ENCODE data around the gene C1orf35.

Gene C1orf35

DNA sequence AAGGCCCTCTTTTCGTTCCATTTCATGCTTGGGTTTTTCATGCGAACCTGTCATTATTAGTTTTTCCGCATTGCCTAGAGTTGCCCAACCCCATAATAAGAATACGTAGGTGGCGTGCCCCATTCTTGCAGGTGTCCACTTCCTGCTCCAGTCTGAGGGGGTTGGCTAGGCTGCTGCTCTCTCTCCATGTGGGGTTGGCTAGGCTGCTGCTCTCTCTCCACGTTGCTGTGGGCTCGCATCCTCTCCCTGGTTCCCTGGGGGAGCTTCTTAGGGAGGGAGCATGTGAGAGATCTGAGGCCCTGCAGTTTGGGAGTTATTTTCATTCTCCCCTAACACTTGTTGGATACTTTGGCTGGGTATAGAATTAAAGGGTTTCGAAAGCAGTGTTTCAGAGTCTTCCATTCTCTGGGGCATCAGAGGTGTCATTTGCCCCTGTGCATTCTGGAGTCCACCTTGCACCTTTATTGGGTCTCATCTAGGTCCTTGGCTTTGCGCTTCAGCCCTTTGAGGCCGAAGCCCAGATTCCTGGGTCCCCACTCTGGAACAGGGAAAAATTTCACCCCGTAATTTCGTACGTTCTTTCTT, 8.6 kb downstream of the C1orf35 start:
- 87 to 90% methylated on average over 13 of the region's 13 CpGs for WGBS, 2 experiments
- Histone ChIP-seq H3K9me3 (ENCODE audit: control insufficient read depth, low read length) (no peaks in the 10 kb centered on the region), H3K4me1 (ENCODE audit: control insufficient read depth, insufficient read depth, low read length) (no peaks in the 10 kb centered on the region), H3K4me3 (ENCODE audit: insufficient read depth, low read depth, low read length) (no peak overlapping the region), H3K27me3 (ENCODE audit: control insufficient read depth, insufficient read depth, low read length, poor library complexity, severe bottlenecking) (no peaks in the 10 kb centered on the region), H3K27ac (ENCODE audit: insufficient read depth, low read depth, low read length, poor library complexity, severe bottlenecking) (no peak overlapping the region), H3K36me3 (ENCODE audit: control insufficient read depth, insufficient read depth, low read length) (peaks cover 24% of the 10 kb centered on the region)

DNA sequence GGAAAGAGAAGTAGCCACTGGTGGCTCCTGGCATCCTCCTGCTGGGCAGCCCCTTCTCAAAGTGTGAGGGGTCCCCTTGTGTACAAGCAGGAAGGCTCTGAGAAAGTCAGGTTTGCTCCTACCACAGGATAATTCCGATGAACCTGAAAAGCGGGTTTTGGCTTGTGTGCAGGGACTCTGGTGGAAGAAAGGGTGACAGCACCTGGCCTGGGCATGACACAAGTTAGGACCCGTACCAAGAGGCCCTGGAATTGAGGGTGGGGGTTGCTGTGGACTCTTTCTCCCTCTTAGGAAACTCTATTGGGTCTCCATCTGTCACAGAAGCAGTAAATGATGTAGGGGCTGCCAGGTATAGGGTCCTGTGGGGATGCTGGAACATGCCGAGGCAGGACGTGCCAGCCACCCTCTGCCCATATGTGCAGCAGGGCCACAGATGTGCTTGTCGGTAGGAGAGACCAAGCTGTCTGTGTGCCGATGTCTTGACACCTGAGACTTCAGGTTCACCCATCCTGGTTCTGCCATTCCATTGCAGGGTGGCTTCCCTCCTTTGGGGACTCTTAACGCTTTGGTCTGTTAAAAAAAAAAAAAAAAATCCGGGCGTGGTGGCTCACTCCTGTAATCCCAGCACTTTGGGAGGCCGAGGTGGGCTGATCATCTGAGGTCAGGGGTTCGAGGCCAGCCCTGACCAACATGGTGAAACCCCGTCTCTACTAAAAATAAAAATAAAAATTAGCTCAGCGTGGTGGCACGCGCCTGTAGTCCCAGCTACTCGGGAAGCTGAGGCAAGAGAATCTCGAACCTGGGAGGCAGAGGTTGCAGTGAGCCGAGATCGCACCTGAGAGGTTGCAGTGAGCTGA, 9.8 kb downstream of the C1orf35 start:
- Histone ChIP-seq H3K36me3 (ENCODE audit: control insufficient read depth, insufficient read depth, low read length) (peaks cover 14% of the 10 kb centered on the region), H3K27me3 (ENCODE audit: control insufficient read depth, insufficient read depth, low read length, poor library complexity, severe bottlenecking) (no peaks in the 10 kb centered on the region), H3K9me3 (ENCODE audit: control insufficient read depth, low read length) (no peaks in the 10 kb centered on the region), H3K4me1 (ENCODE audit: control insufficient read depth, insufficient read depth, low read length) (no peaks in the 10 kb centered on the region), H3K27ac (ENCODE audit: insufficient read depth, low read depth, low read length, poor library complexity, severe bottlenecking) (no peak overlapping the region), H3K4me3 (ENCODE audit: insufficient read depth, low read depth, low read length) (no peak overlapping the region)
- 94% methylated on average over 20 of the region's 20 CpGs for WGBS, 2 experiments

- Histone ChIP-seq H3K4me1 (ENCODE audit: control insufficient read depth, insufficient read depth, low read length) (no peaks in the 10 kb centered on the region), H3K27ac (ENCODE audit: insufficient read depth, low read depth, low read length, poor library complexity, severe bottlenecking) (no peak overlapping the region), H3K27me3 (ENCODE audit: control insufficient read depth, insufficient read depth, low read length, poor library complexity, severe bottlenecking) (no peaks in the 10 kb centered on the region), H3K4me3 (ENCODE audit: insufficient read depth, low read depth, low read length) (no peak overlapping the region), H3K9me3 (ENCODE audit: control insufficient read depth, low read length) (no peaks in the 10 kb centered on the region), H3K36me3 (ENCODE audit: control insufficient read depth, insufficient read depth, low read length) (peaks cover 6% of the 10 kb centered on the region)
- 95 to 96% methylated on average over 11 of the region's 11 CpGs for WGBS, 2 experiments
These were observed 10.6 kb downstream of the C1orf35 start for GRCh38 chr1:228092342-228093049.

DNA sequence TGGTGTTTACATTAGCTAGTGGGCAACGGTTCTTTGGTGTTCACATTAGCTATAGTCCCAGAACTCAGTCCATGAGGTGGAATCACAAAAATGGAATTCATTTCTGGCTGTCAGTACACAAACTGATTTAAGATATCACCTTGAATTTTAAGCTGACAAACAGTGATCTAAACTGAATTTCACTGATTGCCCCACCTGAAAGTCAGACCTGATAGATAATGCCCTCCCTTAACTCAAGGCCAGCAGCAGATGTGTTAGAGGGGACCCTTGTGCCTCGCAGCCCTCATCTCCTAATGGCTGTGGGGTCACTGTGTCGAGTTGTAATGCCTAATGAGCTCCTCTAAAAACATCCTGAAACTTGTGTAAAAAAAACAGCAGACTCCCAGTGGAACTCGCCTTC, 12.0 kb downstream of the C1orf35 start:
- no peak overlapping the region for H3K27ac ChIP-seq (ENCODE audit: insufficient read depth, low read depth, low read length, poor library complexity, severe bottlenecking)
- no peaks in the 10 kb centered on the region for H3K36me3 ChIP-seq (ENCODE audit: control insufficient read depth, insufficient read depth, low read length)
- H3K27me3 ChIP-seq (ENCODE audit: control insufficient read depth, insufficient read depth, low read length, poor library complexity, severe bottlenecking): no peaks in the 10 kb centered on the region
- no peaks in the 10 kb centered on the region for H3K9me3 ChIP-seq (ENCODE audit: control insufficient read depth, low read length)
- peaks cover 4% of the 10 kb centered on the region for H3K4me1 ChIP-seq (ENCODE audit: control insufficient read depth, insufficient read depth, low read length)
- H3K4me3 ChIP-seq (ENCODE audit: insufficient read depth, low read depth, low read length): no peak overlapping the region
- 91 to 98% methylated on average over 4 of the region's 4 CpGs for WGBS, 2 experiments

DNA sequence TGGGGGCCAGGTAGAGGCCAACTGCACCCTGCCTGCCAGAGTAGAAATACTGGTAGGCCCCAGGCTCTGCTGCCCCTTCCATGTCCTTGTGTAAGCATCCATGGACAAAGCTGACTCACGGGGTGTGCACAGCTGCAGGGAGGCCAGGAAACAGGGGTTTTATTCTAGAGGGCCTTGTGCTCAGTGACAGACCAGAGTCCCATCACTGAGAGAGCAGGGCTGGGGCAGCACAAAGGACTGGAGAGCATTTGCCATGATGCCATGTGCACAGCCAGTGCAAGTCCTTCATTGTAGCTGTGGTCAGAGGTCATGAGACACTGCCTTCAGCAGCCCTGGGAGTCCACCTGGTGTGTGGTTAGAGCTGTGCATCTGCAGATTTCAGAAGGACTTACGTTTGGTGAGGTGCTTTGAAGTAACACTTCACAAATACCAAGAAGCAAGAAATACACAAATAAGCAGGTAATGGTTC, 12.5 kb downstream of the C1orf35 start:
- H3K4me1 ChIP-seq (ENCODE audit: control insufficient read depth, insufficient read depth, low read length): peaks cover 7% of the 10 kb centered on the region
- no peaks in the 10 kb centered on the region for H3K36me3 ChIP-seq (ENCODE audit: control insufficient read depth, insufficient read depth, low read length)
- H3K27me3 ChIP-seq (ENCODE audit: control insufficient read depth, insufficient read depth, low read length, poor library complexity, severe bottlenecking): no peaks in the 10 kb centered on the region
- WGBS, 2 experiments: 86 to 96% methylated on average over 1 to 2 of the region's 2 CpGs
- H3K27ac ChIP-seq (ENCODE audit: insufficient read depth, low read depth, low read length, poor library complexity, severe bottlenecking): no peak overlapping the region
- H3K9me3 ChIP-seq (ENCODE audit: control insufficient read depth, low read length): no peaks in the 10 kb centered on the region
- no peak overlapping the region for H3K4me3 ChIP-seq (ENCODE audit: insufficient read depth, low read depth, low read length)

DNA sequence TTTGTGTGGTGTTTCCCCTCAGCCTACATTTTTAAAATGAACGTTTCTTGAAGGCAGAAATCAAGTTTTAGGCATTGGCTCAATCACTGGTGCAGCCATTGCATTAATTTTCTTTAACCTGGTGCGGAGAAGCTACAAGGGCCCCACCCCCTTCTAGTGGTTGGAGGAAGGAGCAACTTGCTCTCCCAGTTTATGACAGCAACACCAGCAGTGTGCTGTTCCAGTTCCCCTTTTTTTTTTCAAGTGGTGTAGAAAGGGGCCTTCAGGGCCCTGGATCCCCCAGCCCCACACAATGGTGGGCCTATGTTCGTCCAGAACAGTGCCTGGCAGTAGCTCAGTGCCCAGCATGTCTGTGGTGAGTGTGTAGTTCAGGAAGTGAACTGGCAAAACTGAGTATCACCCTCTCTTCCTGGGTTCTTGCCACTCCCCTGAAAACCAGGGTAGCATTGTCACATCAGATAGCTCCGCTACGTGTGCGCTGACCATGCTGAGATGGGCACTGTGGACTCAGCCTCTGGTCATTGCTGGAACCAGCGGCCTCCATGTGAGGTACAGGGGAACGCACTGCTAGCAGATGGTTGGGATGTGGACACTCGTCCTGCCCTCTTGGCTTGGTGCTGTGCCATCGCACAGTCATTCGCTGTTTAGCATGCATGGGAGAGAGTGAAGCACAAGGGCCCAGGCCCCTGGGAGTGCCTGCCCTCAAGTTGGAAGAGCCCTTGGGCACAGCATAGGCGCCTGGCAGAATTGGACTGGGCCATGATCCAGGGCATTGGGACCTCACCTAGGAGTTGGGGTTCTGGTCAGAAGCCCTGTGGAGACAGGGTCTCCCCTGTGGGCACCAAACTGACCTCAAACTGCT, 13.4 kb downstream of the C1orf35 start:
- Histone ChIP-seq H3K4me1 (ENCODE audit: control insufficient read depth, insufficient read depth, low read length) (peaks cover 16% of the 10 kb centered on the region), H3K27me3 (ENCODE audit: control insufficient read depth, insufficient read depth, low read length, poor library complexity, severe bottlenecking) (no peaks in the 10 kb centered on the region), H3K27ac (ENCODE audit: insufficient read depth, low read depth, low read length, poor library complexity, severe bottlenecking) (no peak overlapping the region), H3K36me3 (ENCODE audit: control insufficient read depth, insufficient read depth, low read length) (no peaks in the 10 kb centered on the region), H3K9me3 (ENCODE audit: control insufficient read depth, low read length) (no peaks in the 10 kb centered on the region), H3K4me3 (ENCODE audit: insufficient read depth, low read depth, low read length) (no peak overlapping the region)
- WGBS, 2 experiments: 96% methylated on average over 12 of the region's 12 CpGs

DNA sequence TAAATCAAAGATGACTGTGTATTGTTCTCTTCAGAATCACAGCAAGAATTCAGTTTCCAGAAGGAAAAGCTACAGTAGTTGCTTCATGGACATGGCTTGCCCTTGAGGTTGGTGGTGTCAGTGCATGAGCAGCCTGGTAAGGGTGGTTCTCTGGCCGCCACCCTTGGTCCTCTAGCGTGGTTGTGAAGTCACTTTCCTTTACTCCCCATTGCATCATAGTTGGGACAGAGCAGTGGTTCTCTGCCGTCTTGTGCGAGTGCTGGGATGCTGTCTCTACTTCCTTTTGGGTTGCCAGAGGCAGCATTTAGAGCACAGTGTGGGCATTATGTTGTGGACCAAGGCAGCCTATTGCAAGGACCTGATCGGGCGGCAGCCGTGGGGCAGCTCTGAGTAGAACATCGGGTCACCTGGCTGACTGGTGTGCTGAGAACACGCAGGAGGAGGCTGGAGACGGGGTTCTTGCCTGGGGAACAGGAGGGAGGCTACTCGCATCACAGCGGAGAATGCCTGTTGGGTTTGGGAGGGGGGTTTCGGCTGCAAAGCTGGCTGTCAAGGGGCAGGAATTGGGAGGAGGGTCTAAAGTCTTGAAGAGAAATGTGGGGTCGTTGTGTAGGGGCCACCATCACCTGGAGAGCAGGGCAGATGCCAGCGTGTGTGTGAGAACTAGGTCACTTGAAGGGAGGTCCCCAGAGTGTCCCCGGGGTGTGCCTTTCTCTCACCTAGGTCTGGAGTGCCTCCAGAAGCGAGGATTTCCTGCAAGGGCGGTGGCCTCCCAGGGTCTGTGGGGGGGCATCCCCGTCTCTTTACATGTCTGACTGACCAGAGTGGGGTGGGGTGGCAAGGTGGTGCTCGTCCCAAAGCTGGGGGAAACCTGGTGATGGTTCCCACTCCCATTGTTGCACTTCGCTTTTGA, 14.3 kb downstream of the C1orf35 start:
- 93 to 95% methylated on average over 21 of the region's 21 CpGs for WGBS, 2 experiments
- no peaks in the 10 kb centered on the region for H3K9me3 ChIP-seq (ENCODE audit: control insufficient read depth, low read length)
- peaks cover 24% of the 10 kb centered on the region for H3K4me1 ChIP-seq (ENCODE audit: control insufficient read depth, insufficient read depth, low read length)
- no peak overlapping the region for H3K4me3 ChIP-seq (ENCODE audit: insufficient read depth, low read depth, low read length)
- no peak overlapping the region for H3K27ac ChIP-seq (ENCODE audit: insufficient read depth, low read depth, low read length, poor library complexity, severe bottlenecking)
- H3K36me3 ChIP-seq (ENCODE audit: control insufficient read depth, insufficient read depth, low read length): no peaks in the 10 kb centered on the region
- no peaks in the 10 kb centered on the region for H3K27me3 ChIP-seq (ENCODE audit: control insufficient read depth, insufficient read depth, low read length, poor library complexity, severe bottlenecking)

- Histone ChIP-seq H3K4me1 (ENCODE audit: control insufficient read depth, insufficient read depth, low read length) (peaks cover 24% of the 10 kb centered on the region), H3K36me3 (ENCODE audit: control insufficient read depth, insufficient read depth, low read length) (no peaks in the 10 kb centered on the region), H3K4me3 (ENCODE audit: insufficient read depth, low read depth, low read length) (no peak overlapping the region), H3K27ac (ENCODE audit: insufficient read depth, low read depth, low read length, poor library complexity, severe bottlenecking) (no peak overlapping the region), H3K9me3 (ENCODE audit: control insufficient read depth, low read length) (no peaks in the 10 kb centered on the region), H3K27me3 (ENCODE audit: control insufficient read depth, insufficient read depth, low read length, poor library complexity, severe bottlenecking) (no peaks in the 10 kb centered on the region)
- 94 to 95% methylated on average over 7 of the region's 7 CpGs for WGBS, 2 experiments
These were observed 15.3 kb downstream of the C1orf35 start for GRCh38 chr1:228087771-228088251.

Measured in ectodermal cell (in vitro differentiated cells).